ENCODE data around the gene DNMT1.

The DNMT1 gene

DNA sequence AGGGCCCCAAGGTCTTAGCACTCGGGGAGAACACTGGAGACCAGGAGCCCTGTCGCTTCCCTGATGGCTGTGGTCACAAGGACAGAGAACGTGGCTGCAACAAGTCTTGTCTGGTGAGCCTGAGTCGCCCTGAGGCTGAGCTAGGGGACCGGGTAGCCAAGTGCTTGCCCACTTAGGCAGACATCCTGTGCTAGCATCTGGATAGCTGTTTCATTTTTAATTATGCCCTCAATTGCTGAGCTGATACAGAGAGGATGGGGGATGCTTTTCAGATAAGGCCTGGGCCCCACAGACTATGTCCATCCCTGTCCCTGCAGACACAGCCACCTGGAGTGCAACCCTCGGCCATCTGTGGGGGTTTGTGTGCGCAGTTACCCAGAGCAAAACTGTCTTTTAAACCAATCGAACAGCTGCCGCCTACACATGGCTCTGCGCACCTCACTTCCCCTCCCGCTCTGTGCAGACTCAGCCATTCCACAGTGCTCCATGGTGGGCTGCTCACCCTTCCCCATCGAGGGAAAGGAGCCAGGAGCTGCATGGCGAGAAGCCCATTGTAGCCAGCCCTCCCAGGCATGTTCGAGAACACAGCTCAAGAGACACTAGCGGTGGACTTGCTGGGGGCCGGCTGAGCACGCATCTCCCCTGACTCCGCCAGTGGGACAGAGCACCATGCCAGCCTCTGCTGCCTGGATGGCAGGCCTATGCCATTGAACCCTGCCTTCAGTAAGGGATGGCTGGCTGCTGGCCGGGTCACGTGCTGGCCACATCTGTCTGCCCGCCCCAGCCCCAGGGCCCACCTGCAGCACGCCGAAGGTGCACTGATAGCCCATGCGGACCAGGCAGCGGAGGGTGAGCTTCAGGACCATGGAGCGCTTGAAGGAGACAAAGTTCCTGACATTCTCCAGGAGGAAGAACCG, 55.6 kb downstream of the DNMT1 start:
- DNase-seq = no peak

DNA sequence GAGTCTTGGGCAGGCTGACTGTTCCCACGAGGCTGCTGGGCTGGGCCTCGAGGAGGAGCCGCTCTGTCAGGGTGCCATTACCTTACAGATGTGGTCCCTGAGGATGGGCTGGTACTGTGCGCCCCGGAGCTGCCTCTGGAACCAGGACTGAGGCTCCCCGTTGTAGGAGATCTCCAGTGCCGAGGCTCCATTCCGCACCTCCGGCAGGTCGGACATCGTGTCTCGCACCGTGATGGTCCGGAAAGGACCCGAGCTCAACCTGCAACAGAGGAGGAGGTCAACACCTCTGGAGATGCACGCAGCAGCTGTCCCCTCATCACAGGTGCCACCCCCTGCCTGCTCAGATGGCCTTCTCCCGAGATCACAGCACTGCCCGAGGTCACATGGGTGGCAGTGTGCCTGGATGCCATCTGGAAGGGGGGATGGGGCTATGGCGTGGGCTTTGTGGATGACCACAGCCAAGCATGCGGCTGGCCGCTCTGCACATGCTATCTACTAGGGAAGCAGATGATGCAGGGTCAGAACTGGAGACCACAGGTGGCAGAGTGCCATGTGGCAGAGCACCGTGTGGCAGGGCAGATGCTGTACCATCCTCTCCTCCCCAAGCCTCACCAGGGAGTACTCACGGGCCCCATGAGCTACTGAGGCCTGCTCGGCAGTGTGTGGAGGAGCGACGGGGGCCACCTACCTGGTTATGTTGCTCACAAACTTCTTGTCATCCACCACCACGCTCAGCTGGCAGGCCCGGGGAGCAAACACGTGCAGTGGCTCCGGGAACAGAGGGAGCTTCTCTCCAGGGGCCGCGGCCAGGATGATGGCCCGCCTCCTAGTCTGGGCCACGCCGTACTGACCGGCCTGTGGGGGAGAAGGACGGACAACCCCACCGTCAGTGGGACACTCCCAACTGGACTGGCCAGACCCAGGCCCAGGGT, 56.7 kb downstream of the DNMT1 start:
- no peak for DNase-seq

DNA sequence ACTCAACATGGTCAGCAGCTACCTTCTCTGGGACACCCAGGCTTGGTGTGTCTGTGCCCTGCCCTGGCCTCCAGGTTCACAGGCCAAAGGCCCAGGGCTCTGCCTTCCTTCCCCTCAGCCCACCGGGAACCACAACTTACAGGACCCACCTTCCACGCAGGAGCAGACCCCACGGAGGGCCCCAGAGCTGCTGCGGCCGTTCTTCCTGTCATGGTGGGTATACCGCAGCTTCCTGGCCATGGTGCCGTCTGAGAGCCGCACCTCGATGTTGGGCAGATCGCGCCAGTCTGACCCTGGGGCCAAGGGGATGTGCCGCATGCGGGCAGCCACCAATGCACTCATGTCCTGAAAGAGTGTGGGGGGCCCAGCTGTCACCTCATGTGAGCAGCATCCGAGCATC, 57.8 kb downstream of the DNMT1 start:
- DNase-seq = no peak

DNA sequence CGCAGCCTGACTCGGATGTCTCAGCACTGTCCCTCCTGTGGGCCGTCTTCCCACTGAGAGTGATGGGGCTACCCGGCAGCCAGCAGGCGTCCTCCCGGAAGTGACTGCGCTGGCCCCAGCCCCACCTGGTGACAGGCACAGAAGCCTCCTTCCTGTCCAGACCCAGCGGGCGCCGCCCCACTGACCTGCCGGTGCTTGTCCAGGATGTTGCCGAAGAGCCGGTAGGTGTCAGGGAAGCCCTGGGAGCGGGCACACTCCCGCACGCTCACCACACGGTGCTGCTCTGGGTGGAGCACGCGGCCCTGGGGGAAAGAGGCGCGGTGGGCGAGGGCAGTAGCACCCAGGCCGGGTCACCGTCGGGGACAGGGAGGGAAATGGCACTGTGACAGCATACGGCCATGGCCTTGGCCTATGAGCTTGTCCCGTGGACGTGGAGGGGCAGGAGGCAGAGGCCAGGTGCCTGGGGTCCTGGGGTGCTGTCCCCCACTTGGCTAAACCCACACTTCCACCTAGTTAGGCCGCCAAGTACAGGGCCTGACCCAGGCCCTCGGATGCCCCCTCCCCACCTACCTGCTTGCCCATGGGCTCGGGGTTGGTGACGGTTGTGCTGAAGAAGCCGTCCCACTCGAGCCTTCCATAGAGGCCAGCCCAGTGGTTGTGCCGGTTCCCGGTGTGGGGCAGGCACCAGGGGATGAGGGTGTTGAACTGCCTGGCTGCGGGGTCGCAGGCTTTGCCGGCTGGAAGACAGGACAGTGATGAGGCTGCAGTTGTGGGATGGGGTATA, 59.0 kb downstream of the DNMT1 start:
- no peak for DNase-seq

DNA sequence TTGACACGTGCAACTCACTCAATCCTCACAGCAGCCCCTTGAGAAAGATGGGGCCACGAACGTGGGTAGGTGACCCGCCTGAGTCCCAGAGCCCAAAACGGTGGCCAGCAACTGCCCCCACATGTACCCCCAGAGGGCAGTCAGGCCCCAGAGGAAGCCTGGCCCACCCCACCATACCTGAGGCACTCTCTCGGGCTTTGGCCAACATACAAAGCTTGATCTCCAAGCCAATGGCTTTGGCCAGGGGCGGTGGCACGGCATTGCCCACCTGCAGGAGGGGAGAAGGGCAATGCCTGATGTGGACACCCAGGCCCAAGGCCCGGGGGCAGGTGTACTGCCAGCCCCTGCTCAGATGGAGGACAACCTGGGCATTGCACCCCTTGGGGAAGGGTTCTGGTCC, 60.7 kb downstream of the DNMT1 start:
- no peak for DNase-seq

DNA sequence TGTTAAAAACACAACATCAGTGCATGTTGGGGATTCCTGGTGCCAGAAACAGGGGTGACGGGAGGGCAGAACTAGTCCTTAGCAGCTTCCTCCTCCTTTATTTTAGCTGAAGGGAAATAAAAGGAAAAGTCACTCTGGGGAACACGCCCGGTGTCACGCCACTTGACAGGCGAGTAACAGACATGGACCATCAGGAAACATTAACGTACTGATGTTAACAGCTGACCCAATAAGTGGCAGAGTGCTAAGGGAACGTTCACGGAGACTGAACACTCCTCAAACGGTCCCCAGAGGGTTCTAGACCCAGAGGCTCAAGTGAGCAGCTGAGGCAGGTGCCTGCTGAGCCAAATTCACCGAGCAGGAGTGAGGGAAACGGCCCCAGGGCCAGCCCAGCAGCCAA, 61.2 kb downstream of the DNMT1 start:
- no peak for DNase-seq

DNA sequence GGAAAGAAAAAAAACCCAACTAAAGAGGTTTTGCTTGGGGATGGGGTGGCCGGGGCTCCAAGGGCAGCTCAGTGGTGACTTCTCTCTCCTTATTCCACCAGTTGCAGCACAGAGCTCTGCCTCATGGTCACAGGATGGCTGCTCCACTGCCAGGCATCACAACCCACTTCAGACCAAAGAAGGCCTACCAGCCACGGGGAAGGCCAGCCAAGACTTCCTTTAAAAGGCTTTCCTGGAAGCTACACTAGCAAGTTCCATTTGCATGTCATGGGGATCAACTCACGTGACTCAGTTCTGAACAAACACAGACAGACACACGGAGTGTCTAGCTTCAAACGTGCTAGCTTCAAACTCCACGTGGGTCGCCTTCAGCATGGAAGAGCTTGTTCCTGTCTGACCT, 61.8 kb downstream of the DNMT1 start:
- DNase-seq = no peak

DNA sequence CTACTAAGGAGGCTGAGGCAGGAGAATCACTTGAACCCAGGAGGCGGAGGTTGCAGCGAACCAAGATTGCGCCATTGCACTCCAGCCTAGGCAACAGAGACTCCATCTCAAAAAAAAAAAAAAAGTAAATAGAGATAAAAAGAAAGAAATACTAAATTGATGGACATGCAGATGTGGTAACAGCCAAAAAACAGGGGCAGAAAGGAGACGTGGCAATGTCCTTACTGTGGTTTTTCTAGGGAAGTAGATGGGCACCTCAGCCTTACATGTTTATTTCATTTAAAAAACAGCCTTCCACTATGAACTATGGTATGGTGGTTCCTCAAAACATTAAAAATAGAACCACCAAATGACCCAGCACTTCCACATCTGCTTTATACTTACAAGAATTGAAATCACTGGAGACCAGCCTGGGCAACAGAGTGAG, 68.5 kb downstream of the DNMT1 start:
- peak; percentile 22 for DNase-seq

DNA sequence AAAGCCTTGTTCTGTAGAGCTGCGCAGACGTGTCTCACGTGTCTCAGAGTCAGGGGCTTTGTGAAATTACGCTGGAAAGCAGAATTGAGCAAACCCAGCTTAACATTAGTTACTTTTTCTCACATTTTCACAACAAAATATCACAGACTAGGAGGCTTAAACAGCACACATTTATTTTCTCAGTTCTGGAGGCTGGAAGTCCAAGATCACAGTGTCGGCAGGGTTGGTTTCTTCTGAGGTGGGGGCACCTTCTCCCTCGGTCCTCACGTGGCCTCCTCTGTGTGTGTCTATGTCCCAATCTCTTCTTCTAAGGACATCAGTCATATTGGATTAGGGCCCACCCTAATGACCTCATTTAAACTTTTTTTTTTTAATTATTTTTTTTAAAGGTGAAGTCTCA, 70.3 kb downstream of the DNMT1 start:
- no peak for DNase-seq

DNA sequence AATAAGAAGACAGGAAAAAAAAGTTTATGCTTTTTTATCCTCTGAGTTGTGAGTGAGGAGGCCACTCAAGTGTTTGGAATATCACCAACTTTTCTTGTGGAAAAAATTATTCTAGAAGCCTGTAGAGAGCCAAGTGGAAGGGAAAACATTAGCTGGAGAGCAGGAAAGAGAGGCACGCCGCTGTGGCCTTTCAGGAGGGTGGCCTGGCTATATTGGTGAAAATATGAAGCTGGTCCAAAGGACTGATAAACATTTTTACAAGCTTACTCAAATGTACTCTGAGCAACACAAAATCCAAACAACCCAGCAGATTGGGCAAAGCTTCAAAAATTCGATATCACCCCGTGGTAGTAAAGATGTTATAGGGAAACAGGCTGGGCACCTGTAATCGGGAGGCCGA, 72.7 kb downstream of the DNMT1 start:
- DNase-seq = no peak

DNA sequence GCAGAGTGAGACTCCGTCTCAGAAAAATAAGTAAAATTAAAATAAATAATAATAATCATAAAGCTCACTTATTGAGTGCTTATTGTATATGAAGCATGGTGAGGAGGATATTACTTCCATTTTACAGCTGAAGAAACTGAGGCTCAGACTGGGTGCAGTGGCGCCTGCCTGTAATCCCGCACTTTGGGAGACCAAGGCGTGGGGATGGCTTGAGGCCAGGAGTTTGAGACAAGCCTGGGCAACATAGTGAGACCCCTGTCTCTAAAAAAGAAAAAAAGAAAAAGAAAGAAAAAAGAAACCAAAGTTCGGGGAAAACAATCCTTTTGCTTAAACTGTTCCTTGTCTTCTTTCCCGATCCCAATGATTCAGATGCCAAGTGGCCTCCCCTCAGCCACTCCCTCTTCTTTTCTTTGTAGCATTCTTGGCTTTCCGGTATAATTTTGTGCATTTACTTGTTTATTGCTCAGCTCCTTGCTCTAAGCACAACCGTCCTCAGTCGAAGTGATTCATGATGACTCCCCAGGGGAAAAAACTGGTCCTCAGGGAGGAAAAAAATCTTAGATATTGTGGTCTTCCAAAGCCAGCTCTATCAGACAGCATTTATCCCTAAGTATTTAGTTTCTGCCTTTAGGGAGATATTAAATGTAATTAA, 74.1 kb downstream of the DNMT1 start:
- DNase-seq = no peak

DNA sequence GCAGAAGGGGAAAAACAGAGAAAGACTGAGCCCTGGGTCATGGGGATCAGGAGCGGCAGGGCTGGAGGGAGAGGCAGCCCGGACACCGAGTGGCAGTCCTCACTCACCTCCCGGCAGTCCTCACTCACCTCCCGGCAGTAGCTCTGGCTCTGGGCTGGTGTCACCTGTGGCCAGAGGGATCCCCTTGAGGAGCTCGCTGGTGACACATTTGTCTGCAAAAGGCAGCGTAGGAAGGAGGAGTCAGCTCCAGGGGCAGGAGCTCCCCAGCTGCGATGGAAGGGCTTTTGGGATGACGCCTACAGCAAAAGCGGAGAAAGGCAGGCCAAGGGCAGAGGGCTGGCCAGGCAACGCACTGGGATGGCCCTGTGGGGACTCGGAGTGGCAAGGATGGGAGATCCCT, 75.8 kb downstream of the DNMT1 start:
- DNase-seq = no peak

DNA sequence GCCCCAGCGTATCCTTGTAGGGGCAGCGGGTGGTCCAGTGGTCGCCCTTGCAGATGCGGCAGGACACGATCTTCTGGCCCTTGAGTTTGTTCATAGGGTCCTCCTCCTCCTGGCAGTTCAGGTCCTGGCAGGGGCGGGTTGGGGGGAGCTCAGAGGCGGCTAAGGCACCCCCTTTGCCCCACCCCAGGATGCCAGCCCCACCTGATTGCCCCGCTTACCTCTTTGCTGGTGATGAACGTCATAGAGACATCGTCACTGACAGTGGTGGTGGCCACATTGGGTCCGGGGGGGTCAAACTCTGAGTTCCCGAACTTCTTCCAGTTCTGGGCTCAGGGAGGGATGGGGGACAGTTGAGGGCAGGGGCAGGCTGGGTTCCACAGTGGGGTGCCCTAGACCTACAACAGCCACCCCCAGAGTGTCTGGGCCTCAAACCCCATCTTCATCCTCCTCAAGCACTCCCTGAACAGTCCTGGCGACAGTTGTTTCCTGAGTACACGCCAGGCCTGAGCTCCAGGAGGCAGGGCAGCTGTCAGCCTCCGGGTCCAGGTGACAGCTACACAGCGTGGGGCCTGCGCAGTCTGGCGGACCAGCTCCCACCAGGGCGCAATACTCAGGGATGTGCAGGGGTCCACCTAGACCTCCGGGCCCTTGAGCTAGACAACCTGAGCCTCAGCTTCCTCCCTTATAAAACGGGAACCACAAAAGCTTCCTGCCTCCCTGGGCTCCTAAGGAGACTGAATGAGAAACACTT, 77.7 kb downstream of the DNMT1 start:
- DNase-seq = no peak

DNA sequence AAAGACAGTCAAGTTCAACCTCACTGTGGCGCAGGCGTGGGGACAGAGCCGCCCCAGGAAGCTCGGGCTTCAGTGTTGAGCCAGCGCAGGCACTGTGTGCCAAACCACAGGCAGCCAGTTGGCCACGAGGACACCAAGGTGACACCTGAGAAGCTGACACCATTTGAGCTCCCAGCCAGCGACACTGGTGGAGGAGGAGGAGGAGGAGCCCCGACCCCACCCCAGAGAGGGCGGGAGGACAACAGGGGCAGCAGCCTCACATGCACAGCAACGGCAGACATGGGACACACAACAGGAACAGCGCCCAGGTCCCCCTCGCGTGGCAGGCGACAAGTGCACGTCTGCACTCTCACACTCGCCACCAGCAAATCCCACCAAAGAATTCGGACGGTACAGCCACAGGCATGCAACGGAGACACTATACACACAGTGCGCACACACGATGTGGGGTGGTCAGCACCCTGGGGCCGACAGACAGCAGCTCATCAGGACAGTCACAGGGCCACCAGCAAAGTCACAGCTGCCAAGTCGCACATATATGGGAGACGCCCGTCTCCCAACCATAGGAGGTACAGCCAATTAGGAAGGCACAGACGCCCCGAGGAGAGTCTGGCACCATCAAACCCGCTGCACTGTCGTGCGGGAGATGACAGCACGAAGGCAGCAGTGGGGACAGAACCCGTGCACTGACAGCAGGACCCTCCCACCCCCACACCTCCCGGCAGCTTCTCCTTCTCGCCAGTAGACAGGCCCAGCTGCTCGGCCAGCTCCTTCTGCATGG, 78.5 kb downstream of the DNMT1 start:
- DNase-seq = no peak

DNA sequence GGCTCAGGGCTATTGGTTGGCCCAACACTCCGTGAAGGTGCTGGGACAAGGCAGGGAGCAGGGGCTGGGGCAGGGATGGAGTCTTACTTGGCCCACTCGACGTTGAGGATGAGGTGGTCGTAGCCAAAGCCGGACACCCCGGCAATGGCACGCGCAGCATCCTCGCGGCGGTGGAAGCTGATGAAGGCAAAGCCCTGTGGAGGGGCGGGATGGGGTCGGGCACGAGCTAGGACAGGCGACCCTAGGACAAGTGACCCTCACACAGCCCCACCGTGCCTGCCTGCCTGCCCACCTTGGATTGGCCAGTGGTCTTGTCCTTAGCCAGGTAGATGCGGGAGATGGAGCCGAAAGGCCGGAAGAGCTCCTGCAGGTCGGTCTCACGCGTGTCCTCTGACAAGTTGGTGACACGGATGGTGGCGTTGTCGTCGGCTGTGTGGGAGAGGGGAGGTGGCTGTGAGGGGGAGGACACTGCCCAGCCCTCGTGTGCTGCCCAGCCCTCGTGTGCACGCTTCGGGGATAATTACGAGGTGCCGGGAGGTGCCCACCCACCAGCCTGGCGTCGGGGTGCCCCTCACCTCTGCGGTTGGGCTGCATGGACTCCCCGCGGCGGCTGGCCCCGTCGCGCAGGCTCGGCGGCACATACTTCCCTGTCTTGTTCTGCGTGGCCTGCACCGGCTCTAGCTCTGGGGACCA, 79.2 kb downstream of the DNMT1 start:
- no peak for DNase-seq

DNA sequence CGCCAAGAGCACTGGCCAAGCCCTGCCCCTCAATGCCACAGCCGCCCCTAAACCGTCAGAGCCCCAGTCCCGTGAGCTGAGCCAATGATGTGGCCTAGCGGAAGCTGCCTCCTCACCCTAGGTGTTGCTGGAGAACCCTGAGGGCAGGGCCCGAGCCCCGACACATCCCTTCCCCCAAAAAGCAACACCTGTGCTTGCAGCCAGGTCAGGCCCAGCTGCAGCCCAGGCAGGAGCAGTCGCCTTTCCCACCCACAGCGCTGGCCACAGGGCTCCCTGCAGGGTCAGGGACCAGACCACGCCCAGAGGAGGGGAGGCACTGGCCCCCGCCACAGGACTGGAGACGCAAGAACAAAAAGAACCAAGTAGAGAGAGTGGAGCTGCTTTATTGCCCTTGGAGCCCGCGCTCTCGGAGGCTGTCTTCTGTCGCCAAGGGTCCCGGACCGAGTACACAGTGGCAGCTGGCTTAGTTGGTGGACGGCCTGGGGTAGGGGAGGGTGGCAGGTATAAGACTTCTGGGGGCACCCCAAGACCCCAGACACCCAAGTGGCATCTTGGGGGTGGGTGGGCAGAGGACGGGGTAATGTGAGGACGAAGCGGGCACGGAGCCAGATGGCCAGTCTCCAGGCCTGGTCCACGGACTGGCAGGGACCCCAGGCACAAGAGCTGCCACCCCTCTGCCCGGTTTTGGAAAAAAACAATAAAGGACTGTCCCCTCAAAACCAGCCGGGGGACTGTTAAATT, 79.9 kb downstream of the DNMT1 start:
- DNase-seq = no peak

DNA sequence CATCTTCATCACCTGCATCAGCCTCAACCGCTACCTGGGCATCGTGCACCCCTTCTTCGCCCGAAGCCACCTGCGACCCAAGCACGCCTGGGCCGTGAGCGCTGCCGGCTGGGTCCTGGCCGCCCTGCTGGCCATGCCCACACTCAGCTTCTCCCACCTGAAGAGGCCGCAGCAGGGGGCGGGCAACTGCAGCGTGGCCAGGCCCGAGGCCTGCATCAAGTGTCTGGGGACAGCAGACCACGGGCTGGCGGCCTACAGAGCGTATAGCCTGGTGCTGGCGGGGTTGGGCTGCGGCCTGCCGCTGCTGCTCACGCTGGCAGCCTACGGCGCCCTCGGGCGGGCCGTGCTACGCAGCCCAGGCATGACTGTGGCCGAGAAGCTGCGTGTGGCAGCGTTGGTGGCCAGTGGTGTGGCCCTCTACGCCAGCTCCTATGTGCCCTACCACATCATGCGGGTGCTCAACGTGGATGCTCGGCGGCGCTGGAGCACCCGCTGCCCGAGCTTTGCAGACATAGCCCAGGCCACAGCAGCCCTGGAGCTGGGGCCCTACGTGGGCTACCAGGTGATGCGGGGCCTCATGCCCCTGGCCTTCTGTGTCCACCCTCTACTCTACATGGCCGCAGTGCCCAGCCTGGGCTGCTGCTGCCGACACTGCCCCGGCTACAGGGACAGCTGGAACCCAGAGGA, 80.6 kb downstream of the DNMT1 start:
- DNase-seq = no peak

DNA sequence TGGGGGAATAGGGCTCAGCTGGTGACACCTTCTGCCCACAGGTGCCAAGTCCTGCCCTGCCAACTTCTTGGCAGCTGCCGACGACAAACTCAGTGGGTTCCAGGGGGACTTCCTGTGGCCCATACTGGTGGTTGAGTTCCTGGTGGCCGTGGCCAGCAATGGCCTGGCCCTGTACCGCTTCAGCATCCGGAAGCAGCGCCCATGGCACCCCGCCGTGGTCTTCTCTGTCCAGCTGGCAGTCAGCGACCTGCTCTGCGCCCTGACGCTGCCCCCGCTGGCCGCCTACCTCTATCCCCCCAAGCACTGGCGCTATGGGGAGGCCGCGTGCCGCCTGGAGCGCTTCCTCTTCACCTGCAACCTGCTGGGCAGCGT, 81.2 kb downstream of the DNMT1 start:
- DNase-seq = no peak
